PC-3 (cell line): ENCODE measurements around the gene SUSD3. TPM values are rescaled to one million over a fixed set of nuclear protein-coding genes. Genes with fewer than 3 reads are reported as not detected.

ENCODE experiments used
- ATAC-seq: fragments of 200-7000 bp; cut with Tn5 transposase; 2 replicates; pipeline ENCODE4 v1.9.1; 2020; ENCODE audit warnings: mild to moderate bottlenecking, moderate library complexity
- BruUV-seq: library from RNA; stranded (reverse); fragments of 400-500 nt; replicated peaks from 2 replicates; lab custom pipeline; 2021; lab: Mats Ljungman, UMichigan
- CTCF ChIA-PET: fragments of 300-600 bp; sonication (Branson Sonifier 250); formaldehyde crosslinking; loops from one replicate; lab custom pipeline; 2022; ENCODE audit warnings: antibody characterized with exemption; lab: Charles Lee
- POLR2A ChIA-PET: fragments of 300-600 bp; sonication (Branson Sonifier 250); formaldehyde crosslinking; loops from one replicate; lab custom pipeline; 2022; ENCODE audit warnings: antibody characterized with exemption; ENCODE audit not compliant: unreplicated experiment; lab: Charles Lee
- DNase-seq: peaks from one replicate; pipeline ENCODE4 v3.0.0-alpha.2; 2015
- H2AFZ ChIP-seq: fragments of 300-600 bp; sonication (generic); 2 replicates; pipeline ENCODE4 v1.6.0; 2016; ENCODE audit warnings: antibody characterized with exemption, low read length
- H3F3A ChIP-seq: fragments of 300-600 bp; sonication (generic); one replicate; pipeline ENCODE4 v1.6.0; 2017; ENCODE audit warnings: antibody characterized with exemption, low read length, control low read depth, mild to moderate bottlenecking; ENCODE audit not compliant: unreplicated experiment
- H3K27ac ChIP-seq: fragments of 300-600 bp; sonication (generic); 2 replicates; pipeline ENCODE4 v1.5.1; 2016; ENCODE audit warnings: mild to moderate bottlenecking, low read length
- H3K27me3 ChIP-seq: fragments of 300-600 bp; sonication (generic); 2 replicates; pipeline ENCODE4 v1.6.1; 2016; ENCODE audit warnings: low read length, mixed read lengths
- H3K36me3 ChIP-seq: fragments of 300-600 bp; sonication (generic); 2 replicates; pipeline ENCODE4 v1.6.1; 2016; ENCODE audit warnings: low read depth, mixed run types, low read length, mixed read lengths
- H3K4me1 ChIP-seq: fragments of 300-600 bp; sonication (generic); 2 replicates; pipeline ENCODE4 v1.5.1; 2016; ENCODE audit warnings: low read length; ENCODE audit not compliant: insufficient read depth
- H3K4me2 ChIP-seq: fragments of 300-600 bp; sonication (generic); 2 replicates; pipeline ENCODE4 v1.6.0; 2016; ENCODE audit warnings: low read length
- H3K4me3 ChIP-seq: fragments of 300-600 bp; sonication (generic); 2 replicates; pipeline ENCODE4 v1.5.1; 2016; ENCODE audit warnings: mild to moderate bottlenecking, low read length, mixed read lengths
- H3K79me2 ChIP-seq: fragments of 300-600 bp; sonication (generic); 2 replicates; pipeline ENCODE4 v1.6.1; 2017; ENCODE audit warnings: low read length, mixed read lengths
- H3K9ac ChIP-seq: fragments of 300-600 bp; sonication (generic); 2 replicates; pipeline ENCODE4 v1.6.0; 2016; ENCODE audit warnings: mild to moderate bottlenecking, low read length
- H3K9me2 ChIP-seq: fragments of 300-600 bp; sonication (generic); replicated peaks from 2 replicates; pipeline ENCODE4 v1.6.1; 2016; ENCODE audit warnings: mixed run types, low read length, mixed read lengths
- H3K9me3 ChIP-seq: fragments of 300-600 bp; sonication (generic); 2 replicates; pipeline ENCODE4 v1.6.1; 2016; ENCODE audit warnings: low read length, mixed read lengths
- H4K20me1 ChIP-seq: fragments of 300-600 bp; sonication (generic); 2 replicates; pipeline ENCODE4 v1.6.1; 2016; ENCODE audit warnings: low read length, mixed read lengths
- CTCF ChIP-seq: fragments of 300-600 bp; sonication (generic); conservative IDR thresholded peaks from 2 replicates; pipeline ENCODE4 v1.5.1; 2017; ENCODE audit warnings: antibody characterized with exemption, low read depth, mild to moderate bottlenecking, low read length
- EZH2 ChIP-seq: fragments of 300-600 bp; sonication (generic); IDR thresholded peaks from one replicate; pipeline ENCODE4 v1.6.1; 2017; ENCODE audit warnings: antibody characterized with exemption, mild to moderate bottlenecking, low read length; ENCODE audit not compliant: unreplicated experiment
- EZH2phosphoT487 ChIP-seq: fragments of 300-600 bp; sonication (generic); IDR thresholded peaks from 2 replicates; pipeline ENCODE4 v1.6.1; 2018; ENCODE audit warnings: mild to moderate bottlenecking, antibody characterized with exemption, low read length, borderline replicate concordance
- intact Hi-C: fragments of 100-400 bp; cut with micrococcal nuclease; formaldehyde crosslinking; loops from 2 replicates; pipeline ENCODE4 v1.9.0; 2023
- total RNA-seq: library from RNA; depleted of rRNA; stranded (reverse); fragments of >200 nt; gene quantifications from 2 replicates; pipeline ENCODE4 v1.2.3, GENCODE V29; 2014

The SUSD3 gene
- total RNA-seq, 1 experiment from 2014 or later = 13.4 TPM

GRCh38 chr9:93022066-93022465 is 36.4 kb upstream of the SUSD3 start:
- Histone ChIP-seq H3K27ac (no peak overlapping the region), H3F3A (no peaks in the 10 kb centered on the region), H3K4me2 (no peak overlapping the region), H3K36me3 (no peaks in the 10 kb centered on the region), H3K79me2 (no peaks in the 10 kb centered on the region), H2AFZ (no peak overlapping the region), H3K4me1 (no peaks in the 10 kb centered on the region), H3K27me3 (no peaks in the 10 kb centered on the region), H3K9me2 (no peaks in the 10 kb centered on the region), H3K9me3 (no peaks in the 10 kb centered on the region), H4K20me1 (no peaks in the 10 kb centered on the region), H3K9ac (no peak overlapping the region), H3K4me3 (no peak overlapping the region)
- no TSS peak for BruUV-seq
- CTCF ChIA-PET = no interaction called here
- POLR2A ChIA-PET = no interaction called here
- TF ChIP-seq CTCF (no peak), EZH2 (no peak), EZH2phosphoT487 (no peak)
- intact Hi-C loops = no loop called here
- no peak for DNase-seq
- ATAC-seq = no peak

GRCh38 chr9:93022721-93023520 is 35.6 kb upstream of the SUSD3 start:
- Histone ChIP-seq H3K79me2 (no peaks in the 10 kb centered on the region), H3K36me3 (no peaks in the 10 kb centered on the region), H3F3A (no peaks in the 10 kb centered on the region), H3K4me2 (no peak overlapping the region), H3K27me3 (no peaks in the 10 kb centered on the region), H3K9ac (no peak overlapping the region), H3K9me2 (no peaks in the 10 kb centered on the region), H3K4me1 (no peaks in the 10 kb centered on the region), H2AFZ (no peak overlapping the region), H3K27ac (no peak overlapping the region), H3K9me3 (no peaks in the 10 kb centered on the region), H3K4me3 (no peak overlapping the region), H4K20me1 (no peaks in the 10 kb centered on the region)
- ChIA-PET CTCF (no interaction called here), POLR2A (no interaction called here)
- ATAC-seq = no peak
- intact Hi-C loops = no loop called here
- TF ChIP-seq CTCF = no peak
- TF ChIP-seq EZH2 = no peak
- TF ChIP-seq EZH2phosphoT487 = no peak
- DNase-seq = no peak
- no TSS peak for BruUV-seq

GRCh38 chr9:93023521-93023815 is 35.0 kb upstream of the SUSD3 start:
- Histone ChIP-seq H3K79me2 (no peaks in the 10 kb centered on the region), H3K9me3 (no peaks in the 10 kb centered on the region), H3K4me3 (no peak overlapping the region), H3K27me3 (no peaks in the 10 kb centered on the region), H3K4me2 (no peak overlapping the region), H4K20me1 (no peaks in the 10 kb centered on the region), H3K9ac (no peak overlapping the region), H3K36me3 (no peaks in the 10 kb centered on the region), H3K27ac (no peak overlapping the region), H3K4me1 (no peaks in the 10 kb centered on the region), H3F3A (no peaks in the 10 kb centered on the region), H3K9me2 (no peaks in the 10 kb centered on the region), H2AFZ (no peak overlapping the region)
- intact Hi-C loops = no loop called here
- no TSS peak for BruUV-seq
- ChIA-PET POLR2A (no interaction called here), CTCF (no interaction called here)
- TF ChIP-seq EZH2 (no peak), CTCF (no peak), EZH2phosphoT487 (no peak)
- no peak for ATAC-seq
- DNase-seq = no peak
